ENCODE data around the gene TMC5. TPM values are rescaled to one million over a fixed set of nuclear protein-coding genes. Genes with fewer than 3 reads are reported as not detected.

The TMC5 gene
- total and polyA plus RNA-seq, 2 of the 4 experiments (the other 2 are of a cell fraction) = not detected

GRCh38 chr16:19532601-19533000 is 114.9 kb downstream of the TMC5 start:
- WGBS, 2 experiments (ENCODE audit: extremely low coverage in 2 of 2, insufficient read length in 1 of 2) = no CpG with 5 or more reads among the region's 1 CpG
- in situ Hi-C loops (cut with MboI; ENCODE audit: low sequenced_read_pairs) = no loop called here
- no peak overlapping the region for H3K27ac ChIP-seq (ENCODE audit: insufficient read depth, low read length)

More at GRCh38 chr16:19532601-19533000, 114.9 kb downstream of the TMC5 start:
- Histone ChIP-seq H3K4ac (ENCODE audit: low read depth, low read length) (no peak overlapping the region), H4K5ac (ENCODE audit: low read depth, low read length) (no peak overlapping the region), H2AK5ac (ENCODE audit: low read depth, low read length) (no peak overlapping the region), H3K4me1 (ENCODE audit: control insufficient read depth, insufficient read depth, low read length) (no peaks in the 10 kb centered on the region), H3K9me1 (ENCODE audit: insufficient read depth, low read length) (no peaks in the 10 kb centered on the region; the same call in 1 of the 2 replicates), H3K56ac (ENCODE audit: extremely low read depth, insufficient read depth, low read length) (no peak overlapping the region), H2BK20ac (ENCODE audit: low read depth, low read length) (no peak overlapping the region), H3K4me2 (ENCODE audit: low read depth, low read length) (no peak overlapping the region), H2BK120ac (ENCODE audit: low read depth, low read length) (no peak overlapping the region), H3K23ac (ENCODE audit: low read depth, low read length) (no peak overlapping the region), H2BK15ac (ENCODE audit: low read depth, low read length) (no peak overlapping the region), H4K20me1 (ENCODE audit: insufficient read depth, low read length) (no peaks in the 10 kb centered on the region), H4K91ac (ENCODE audit: insufficient read depth, low read depth, low read length) (no peak overlapping the region), H3K36me3 (ENCODE audit: control insufficient read depth, insufficient read depth, low read length) (peaks cover 4% of the 10 kb centered on the region), H3K9ac (ENCODE audit: low read depth, low read length) (no peak overlapping the region), H4K8ac (ENCODE audit: low read depth in 2 of 2, low read length in 2 of 2) (no peak overlapping the region), H3K79me1 (ENCODE audit: low read depth in 1 of 2, low read length in 2 of 2) (peaks cover 0 to 7% of the 10 kb centered on the region in 2 experiments; a peak in 3 of 4 replicates), H2AK9ac (replicated peaks; ENCODE audit: low read depth, low read length, poor library complexity) (no peak overlapping the region), H3K27me3 (ENCODE audit: control insufficient read depth, insufficient read depth, low read length) (no peaks in the 10 kb centered on the region), H3K4me3 (ENCODE audit: insufficient read depth, low read depth, low read length) (no peak overlapping the region), H3K14ac (replicated peaks; ENCODE audit: low read depth, low read length) (no peak overlapping the region), H2BK5ac (ENCODE audit: low read depth, low read length, poor library complexity, severe bottlenecking) (no peak overlapping the region), H3K9me3 (ENCODE audit: control insufficient read depth, insufficient read depth, low read length) (no peaks in the 10 kb centered on the region), H3K18ac (ENCODE audit: low read depth, low read length) (no peak overlapping the region), H2AFZ (replicated peaks; ENCODE audit: low read length, poor library complexity) (no peak overlapping the region)
- POLR2A ChIA-PET (ENCODE audit: unreplicated experiment) = no interaction called here
- dilution Hi-C loops (cut with HindIII; ENCODE audit: low sequenced_read_pairs, unreplicated experiment) = no loop called here
- intact Hi-C loops (cut with micrococcal nuclease) = no loop called here
- DNase-seq (no peak), ATAC-seq (ENCODE audit: low read depth) (no peak)
- TF ChIP-seq CHD1 (IDR thresholded peaks at IDR 0.05; ENCODE audit: low read depth, low read length) = no peak
- no peak for TF ChIP-seq USF2 (IDR thresholded peaks at IDR 0.05; ENCODE audit: low read depth, low read length)
- TF ChIP-seq SMC3 (IDR thresholded peaks at IDR 0.05; ENCODE audit: low read depth, low read length) = no peak
- TF ChIP-seq ELK1 (IDR thresholded peaks at IDR 0.05; ENCODE audit: borderline replicate concordance, low read depth, low read length) = no peak
- TF ChIP-seq BHLHE40 (IDR thresholded peaks at IDR 0.05; ENCODE audit: low read depth, low read length) = no peak
- no peak for TF ChIP-seq POLR2A (IDR thresholded peaks at IDR 0.05; ENCODE audit: low read depth, low read length)
- TF ChIP-seq RAD21 (IDR thresholded peaks at IDR 0.05; ENCODE audit: low read length) = no peak
- no peak for TF ChIP-seq FOS (IDR thresholded peaks at IDR 0.05; ENCODE audit: low read depth, low read length)
- TF ChIP-seq MAZ (IDR thresholded peaks at IDR 0.05; ENCODE audit: borderline replicate concordance, low read depth, low read length) = no peak
- no peak for TF ChIP-seq NFE2L2 (IDR thresholded peaks at IDR 0.05; ENCODE audit: low read depth, low read length)
- no peak for TF ChIP-seq MXI1 (IDR thresholded peaks at IDR 0.05; ENCODE audit: borderline replicate concordance, low read depth, low read length)
- TF ChIP-seq CEBPB (IDR thresholded peaks at IDR 0.05; ENCODE audit: low read depth, low read length) = no peak
- TF ChIP-seq CTCF (conservative IDR thresholded peaks at IDR 0.05; ENCODE audit: low read depth, low read length) = no peak
- TF ChIP-seq RCOR1 (IDR thresholded peaks at IDR 0.05; ENCODE audit: insufficient replicate concordance, low read length) = no peak
- TF ChIP-seq RFX5 (IDR thresholded peaks at IDR 0.05; ENCODE audit: low read depth, low read length) = no peak
- no peak for TF ChIP-seq MAFK (IDR thresholded peaks at IDR 0.05; ENCODE audit: low read depth, low read length)
- BruUV-seq (replicated peaks) = no TSS peak
- CTCF ChIA-PET = no interaction called here

Measured in IMR-90 (cell line).